Measurements from ENCODE around the gene GPATCH8. TPM values are rescaled to one million over a fixed set of nuclear protein-coding genes. Genes with fewer than 3 reads are reported as not detected.
A peak's percentile ranks its signal among the peaks of the same experiment; 100 is the strongest.

Gene GPATCH8
- total RNA-seq (13.4 and 19.3 TPM in 2 replicates), polyA plus RNA-seq (13.7 and 14.0 TPM in 2 replicates), polyA minus RNA-seq (ENCODE audit: low replicate concordance) (17.9 and 21.9 TPM in 2 replicates)
- 11.7 and 15.1 TPM in 2 replicates for polyA plus RNA-seq (2012)

DNA sequence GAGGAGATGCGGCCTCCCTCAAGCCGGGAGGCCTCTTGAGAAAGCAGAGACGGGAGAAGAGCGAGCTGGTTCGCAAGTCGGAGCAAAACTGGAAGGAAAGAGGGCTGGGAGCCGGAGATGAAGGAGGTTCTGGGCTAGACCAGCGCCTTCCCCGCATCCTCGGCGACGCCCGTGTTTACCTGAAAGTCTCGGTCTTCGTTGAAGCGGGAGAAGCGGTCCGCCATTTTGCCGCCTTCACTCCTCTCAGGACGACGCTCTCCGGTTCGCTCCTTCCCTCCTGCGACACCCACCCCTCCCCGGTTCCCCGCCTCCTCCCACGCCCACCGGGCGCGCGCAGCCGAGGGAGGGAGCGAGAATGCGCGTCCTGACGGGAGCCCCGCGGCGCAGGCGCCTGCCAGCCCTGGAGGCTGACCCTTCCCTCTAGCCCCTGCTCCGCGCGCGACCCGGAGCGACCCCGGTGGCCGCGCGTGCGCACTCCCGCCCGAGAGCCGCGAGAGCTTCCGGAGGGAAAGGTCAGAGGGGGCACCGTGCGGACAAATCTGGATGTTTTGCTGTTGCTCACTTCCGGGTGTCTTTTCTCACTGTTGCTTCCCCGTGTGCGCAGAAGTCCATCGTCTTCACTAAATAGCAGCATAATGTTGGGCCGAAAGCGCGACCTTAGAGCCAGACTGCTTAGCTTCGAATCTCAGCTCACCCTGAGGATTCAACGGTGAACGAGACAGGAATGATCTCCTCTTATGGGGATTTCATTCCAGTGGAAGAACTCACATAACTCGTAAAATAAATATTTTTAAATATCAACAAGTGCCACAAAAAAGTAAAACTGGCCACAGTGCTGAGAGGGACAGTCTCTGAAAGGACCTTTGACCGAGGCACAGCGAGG lies at the start of gene GPATCH8:
Gene GPATCH8, minus strand, starts transcription at position 260 of the 883 bp plus-strand sequence. Its CDS starts 36 bp downstream, at position 224.
- H3K36me3 ChIP-seq (ENCODE audit: control insufficient read depth, insufficient read depth, low read length): no peaks in the 10 kb centered on the region
- peak within 1 kb of the TSS; percentile 95 for H3K4me2 ChIP-seq (ENCODE audit: extremely low read depth, insufficient read depth, low read length)
- peak within 1 kb of the TSS; percentile 92 for H2AFZ ChIP-seq (ENCODE audit: low read length)
- H3K27me3 ChIP-seq (ENCODE audit: control insufficient read depth, insufficient read depth, low read length): no peaks in the 10 kb centered on the region
- peaks cover 47% of the 10 kb centered on the region for H3K79me2 ChIP-seq (ENCODE audit: control insufficient read depth, insufficient read depth, low read length)
- H3K27ac ChIP-seq (ENCODE audit: insufficient read depth, low read length): peak within 1 kb of the TSS; percentile 93
- H3K4me1 ChIP-seq (ENCODE audit: control insufficient read depth, extremely low read depth, insufficient read depth, low read length): no peaks in the 10 kb centered on the region
- peak; percentile 89 to 95 for DNase-seq (ENCODE audit: low read depth in 2 of 2)
- TF ChIP-seq EZH2 (IDR thresholded peaks at IDR 0.05; ENCODE audit: low read length, missing control alignments): no peak
- TF ChIP-seq, protein P1, sequence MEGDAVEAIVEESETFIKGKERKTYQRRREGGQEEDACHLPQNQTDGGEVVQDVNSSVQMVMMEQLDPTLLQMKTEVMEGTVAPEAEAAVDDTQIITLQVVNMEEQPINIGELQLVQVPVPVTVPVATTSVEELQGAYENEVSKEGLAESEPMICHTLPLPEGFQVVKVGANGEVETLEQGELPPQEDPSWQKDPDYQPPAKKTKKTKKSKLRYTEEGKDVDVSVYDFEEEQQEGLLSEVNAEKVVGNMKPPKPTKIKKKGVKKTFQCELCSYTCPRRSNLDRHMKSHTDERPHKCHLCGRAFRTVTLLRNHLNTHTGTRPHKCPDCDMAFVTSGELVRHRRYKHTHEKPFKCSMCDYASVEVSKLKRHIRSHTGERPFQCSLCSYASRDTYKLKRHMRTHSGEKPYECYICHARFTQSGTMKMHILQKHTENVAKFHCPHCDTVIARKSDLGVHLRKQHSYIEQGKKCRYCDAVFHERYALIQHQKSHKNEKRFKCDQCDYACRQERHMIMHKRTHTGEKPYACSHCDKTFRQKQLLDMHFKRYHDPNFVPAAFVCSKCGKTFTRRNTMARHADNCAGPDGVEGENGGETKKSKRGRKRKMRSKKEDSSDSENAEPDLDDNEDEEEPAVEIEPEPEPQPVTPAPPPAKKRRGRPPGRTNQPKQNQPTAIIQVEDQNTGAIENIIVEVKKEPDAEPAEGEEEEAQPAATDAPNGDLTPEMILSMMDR (conservative IDR thresholded peaks at IDR 0.05 in 1 of 2, IDR thresholded peaks at IDR 0.05 in 1 of 2; ENCODE audit: low read depth in 1 of 2, low read length in 2 of 2): no peak
- H3K4me3 ChIP-seq (replicated peaks in 1 of 4; ENCODE audit: control extremely low read depth in 1 of 4, insufficient read depth in 1 of 4, low read depth in 3 of 4, low read length in 4 of 4): peak within 1 kb of the TSS; percentile 73 to 96 (median 82)
- H4K20me1 ChIP-seq (ENCODE audit: control insufficient read depth, extremely low read depth, insufficient read depth, low read length): no peaks in the 10 kb centered on the region
- no peaks in the 10 kb centered on the region for H3K9me3 ChIP-seq (ENCODE audit: control insufficient read depth, insufficient read depth, low read depth, low read length)
- H3K9ac ChIP-seq (ENCODE audit: insufficient read depth, low read length): peak within 1 kb of the TSS; percentile 94

DNA sequence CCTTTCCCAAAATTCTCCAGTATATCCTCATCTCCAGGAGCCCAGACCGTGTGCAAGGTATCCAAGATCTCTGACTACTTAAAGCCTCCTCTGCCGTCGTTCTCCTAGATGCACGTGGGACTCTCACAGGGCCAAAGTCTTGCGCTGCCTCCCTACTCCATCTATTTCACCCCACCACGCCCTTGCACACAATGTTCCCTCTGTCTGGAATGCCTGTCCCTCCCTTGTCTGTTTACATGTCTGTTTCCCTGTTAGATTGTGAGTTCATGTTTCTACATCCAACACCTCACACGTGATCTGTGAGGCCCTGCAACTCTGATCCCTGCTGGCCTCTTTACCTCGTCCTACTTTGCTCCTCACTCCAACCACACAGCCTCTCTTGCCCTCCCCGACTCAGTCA lies 49.2 kb upstream of the GPATCH8 start:
- no peak overlapping the region for H3K9ac ChIP-seq (ENCODE audit: insufficient read depth, low read length)
- H3K36me3 ChIP-seq (ENCODE audit: control insufficient read depth, insufficient read depth, low read length): no peaks in the 10 kb centered on the region
- peak overlapping the region; percentile 31 for H2AFZ ChIP-seq (ENCODE audit: low read length)
- H3K4me3 ChIP-seq (replicated peaks in 1 of 4; ENCODE audit: control extremely low read depth in 1 of 4, insufficient read depth in 1 of 4, low read depth in 3 of 4, low read length in 4 of 4): no peak overlapping the region
- no peaks in the 10 kb centered on the region for H3K79me2 ChIP-seq (ENCODE audit: control insufficient read depth, insufficient read depth, low read length)
- peak in 1 of 2 donors; percentile 62 for DNase-seq (ENCODE audit: low read depth in 2 of 2)
- no peak overlapping the region for H3K4me2 ChIP-seq (ENCODE audit: extremely low read depth, insufficient read depth, low read length)
- peaks cover 9% of the 10 kb centered on the region for H3K4me1 ChIP-seq (ENCODE audit: control insufficient read depth, extremely low read depth, insufficient read depth, low read length)
- no peaks in the 10 kb centered on the region for H3K27me3 ChIP-seq (ENCODE audit: control insufficient read depth, insufficient read depth, low read length)
- no peak overlapping the region for H3K27ac ChIP-seq (ENCODE audit: insufficient read depth, low read length)
- H4K20me1 ChIP-seq (ENCODE audit: control insufficient read depth, extremely low read depth, insufficient read depth, low read length): no peaks in the 10 kb centered on the region
- TF ChIP-seq EZH2 (IDR thresholded peaks at IDR 0.05; ENCODE audit: low read length, missing control alignments): no peak
- TF ChIP-seq, protein P1 (conservative IDR thresholded peaks at IDR 0.05 in 1 of 2, IDR thresholded peaks at IDR 0.05 in 1 of 2; ENCODE audit: low read depth in 1 of 2, low read length in 2 of 2): no peak
- no peaks in the 10 kb centered on the region for H3K9me3 ChIP-seq (ENCODE audit: control insufficient read depth, insufficient read depth, low read depth, low read length)

DNA sequence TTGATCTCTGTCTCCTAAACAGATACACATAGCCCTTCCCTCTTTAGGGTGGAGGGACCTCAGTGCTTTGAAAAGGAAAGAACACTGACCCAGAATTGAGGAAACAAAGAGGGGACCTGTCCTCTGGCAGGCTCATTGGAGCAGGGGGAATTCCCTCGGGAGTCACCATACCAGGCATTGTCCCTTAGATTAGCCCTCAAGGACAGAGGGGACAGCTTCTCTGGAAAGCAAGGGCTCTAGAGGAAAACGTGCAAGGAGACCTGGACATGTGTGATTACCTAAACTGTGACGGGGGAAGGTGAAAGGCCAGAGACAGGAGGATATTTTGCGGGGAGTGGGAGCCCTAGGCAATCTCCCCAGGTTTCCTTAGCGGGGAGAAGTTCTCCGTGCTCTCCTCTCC lies 46.5 kb upstream of the GPATCH8 start:
- H3K4me3 ChIP-seq (replicated peaks in 1 of 4; ENCODE audit: control extremely low read depth in 1 of 4, insufficient read depth in 1 of 4, low read depth in 3 of 4, low read length in 4 of 4): no peak overlapping the region
- H2AFZ ChIP-seq (ENCODE audit: low read length): no peak overlapping the region
- TF ChIP-seq EZH2 (IDR thresholded peaks at IDR 0.05; ENCODE audit: low read length, missing control alignments): no peak
- TF ChIP-seq, protein P1 (conservative IDR thresholded peaks at IDR 0.05 in 1 of 2, IDR thresholded peaks at IDR 0.05 in 1 of 2; ENCODE audit: low read depth in 1 of 2, low read length in 2 of 2): no peak
- H3K4me2 ChIP-seq (ENCODE audit: extremely low read depth, insufficient read depth, low read length): no peak overlapping the region
- no peaks in the 10 kb centered on the region for H3K9me3 ChIP-seq (ENCODE audit: control insufficient read depth, insufficient read depth, low read depth, low read length)
- no peaks in the 10 kb centered on the region for H3K27me3 ChIP-seq (ENCODE audit: control insufficient read depth, insufficient read depth, low read length)
- H3K36me3 ChIP-seq (ENCODE audit: control insufficient read depth, insufficient read depth, low read length): no peaks in the 10 kb centered on the region
- no peak overlapping the region for H3K27ac ChIP-seq (ENCODE audit: insufficient read depth, low read length)
- no peak for DNase-seq (ENCODE audit: low read depth in 2 of 2)
- peaks cover 16% of the 10 kb centered on the region for H3K4me1 ChIP-seq (ENCODE audit: control insufficient read depth, extremely low read depth, insufficient read depth, low read length)
- no peaks in the 10 kb centered on the region for H4K20me1 ChIP-seq (ENCODE audit: control insufficient read depth, extremely low read depth, insufficient read depth, low read length)
- H3K79me2 ChIP-seq (ENCODE audit: control insufficient read depth, insufficient read depth, low read length): no peaks in the 10 kb centered on the region
- H3K9ac ChIP-seq (ENCODE audit: insufficient read depth, low read length): no peak overlapping the region

All from fibroblast of lung (primary cell).